GM23338 (cell line): ENCODE data around the gene LPP.

Source experiments
- CREB1 ChIP-seq: fragments of 250-450 bp; sonication (Bioruptor Pico); IDR thresholded peaks from 2 replicates; pipeline ENCODE4 v1.5.0; 2020; ENCODE audit warnings: low read depth, mild to moderate bottlenecking, moderate library complexity
- EZH2 ChIP-seq: fragments of 200-600 bp; sonication (generic); IDR thresholded peaks from one replicate; pipeline ENCODE4 v1.8.0; 2017; ENCODE audit warnings: antibody characterized with exemption, mild to moderate bottlenecking, low read depth; ENCODE audit not compliant: unreplicated experiment
- EZH2phosphoT487 ChIP-seq: fragments of 200-600 bp; sonication (generic); IDR thresholded peaks from one replicate; pipeline ENCODE4 v1.8.1; 2018; ENCODE audit warnings: antibody characterized with exemption; ENCODE audit not compliant: unreplicated experiment
- JUNB ChIP-seq: IDR thresholded peaks from one replicate; pipeline ENCODE4 v1.6.1; 2016; ENCODE audit warnings: antibody characterized with exemption; ENCODE audit not compliant: unreplicated experiment
- POLR2AphosphoS5 ChIP-seq: IDR thresholded peaks from 2 replicates; pipeline ENCODE4 v1.6.1; 2016; ENCODE audit warnings: antibody characterized with exemption, low read depth
- REST ChIP-seq: IDR thresholded peaks from one replicate; pipeline ENCODE4 v1.6.1; 2018; ENCODE audit warnings: antibody characterized with exemption; ENCODE audit not compliant: unreplicated experiment
- STAT1 ChIP-seq: IDR thresholded peaks from one replicate; pipeline ENCODE4 v1.6.1; 2016; ENCODE audit warnings: antibody characterized with exemption; ENCODE audit not compliant: unreplicated experiment
- TF ChIP-seq, protein P1 (sequence below), 2 experiments: fragments of 200-600 bp in 1 of 2; sonication (generic) in 1 of 2; conservative IDR thresholded peaks; 2 replicates each; pipeline versions ENCODE4 v1.5.1 to v1.6.1; 2016 to 2017; ENCODE audit warnings: antibody characterized with exemption in 2 of 2, low read depth in 2 of 2, mild to moderate bottlenecking in 2 of 2, moderate library complexity in 1 of 2
- TF ChIP-seq, protein P2 (sequence below): IDR thresholded peaks from 2 replicates; pipeline ENCODE4 v1.6.1; 2016; ENCODE audit warnings: antibody characterized with exemption

DNA sequence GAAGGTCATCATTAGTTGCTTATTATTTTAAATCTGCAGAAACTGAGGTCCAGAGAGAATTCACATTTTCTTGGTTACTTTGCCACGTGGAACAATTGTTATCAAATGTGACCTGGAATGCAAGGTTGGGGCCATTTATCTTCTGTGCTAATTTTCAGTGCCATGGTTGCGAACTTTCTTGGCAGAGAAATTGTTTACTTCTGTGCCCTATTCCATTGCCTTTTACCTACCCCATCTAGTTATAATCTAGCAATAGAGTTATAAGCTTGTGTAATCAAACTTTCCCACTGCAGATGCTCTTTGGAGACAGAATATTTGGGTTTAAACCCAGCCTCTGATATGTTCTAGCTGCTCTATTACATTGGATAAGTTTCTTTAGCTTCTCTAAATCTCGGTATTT is 242.9 kb downstream of the LPP start:
- TF ChIP-seq EZH2 (no peak), CREB1 (CRISPR knock-in tag) (no peak), REST (no peak), EZH2phosphoT487 (no peak), JUNB (no peak), POLR2AphosphoS5 (no peak), STAT1 (no peak)
- TF ChIP-seq, protein P1, sequence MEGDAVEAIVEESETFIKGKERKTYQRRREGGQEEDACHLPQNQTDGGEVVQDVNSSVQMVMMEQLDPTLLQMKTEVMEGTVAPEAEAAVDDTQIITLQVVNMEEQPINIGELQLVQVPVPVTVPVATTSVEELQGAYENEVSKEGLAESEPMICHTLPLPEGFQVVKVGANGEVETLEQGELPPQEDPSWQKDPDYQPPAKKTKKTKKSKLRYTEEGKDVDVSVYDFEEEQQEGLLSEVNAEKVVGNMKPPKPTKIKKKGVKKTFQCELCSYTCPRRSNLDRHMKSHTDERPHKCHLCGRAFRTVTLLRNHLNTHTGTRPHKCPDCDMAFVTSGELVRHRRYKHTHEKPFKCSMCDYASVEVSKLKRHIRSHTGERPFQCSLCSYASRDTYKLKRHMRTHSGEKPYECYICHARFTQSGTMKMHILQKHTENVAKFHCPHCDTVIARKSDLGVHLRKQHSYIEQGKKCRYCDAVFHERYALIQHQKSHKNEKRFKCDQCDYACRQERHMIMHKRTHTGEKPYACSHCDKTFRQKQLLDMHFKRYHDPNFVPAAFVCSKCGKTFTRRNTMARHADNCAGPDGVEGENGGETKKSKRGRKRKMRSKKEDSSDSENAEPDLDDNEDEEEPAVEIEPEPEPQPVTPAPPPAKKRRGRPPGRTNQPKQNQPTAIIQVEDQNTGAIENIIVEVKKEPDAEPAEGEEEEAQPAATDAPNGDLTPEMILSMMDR (conservative IDR thresholded peaks at IDR 0.05; ENCODE audit: low read depth in 2 of 2), result no peak
- TF ChIP-seq, protein P2, sequence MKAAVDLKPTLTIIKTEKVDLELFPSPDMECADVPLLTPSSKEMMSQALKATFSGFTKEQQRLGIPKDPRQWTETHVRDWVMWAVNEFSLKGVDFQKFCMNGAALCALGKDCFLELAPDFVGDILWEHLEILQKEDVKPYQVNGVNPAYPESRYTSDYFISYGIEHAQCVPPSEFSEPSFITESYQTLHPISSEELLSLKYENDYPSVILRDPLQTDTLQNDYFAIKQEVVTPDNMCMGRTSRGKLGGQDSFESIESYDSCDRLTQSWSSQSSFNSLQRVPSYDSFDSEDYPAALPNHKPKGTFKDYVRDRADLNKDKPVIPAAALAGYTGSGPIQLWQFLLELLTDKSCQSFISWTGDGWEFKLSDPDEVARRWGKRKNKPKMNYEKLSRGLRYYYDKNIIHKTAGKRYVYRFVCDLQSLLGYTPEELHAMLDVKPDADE, result no peak
